ENCODE results near the gene MAP2K3.

Gene MAP2K3

DNA sequence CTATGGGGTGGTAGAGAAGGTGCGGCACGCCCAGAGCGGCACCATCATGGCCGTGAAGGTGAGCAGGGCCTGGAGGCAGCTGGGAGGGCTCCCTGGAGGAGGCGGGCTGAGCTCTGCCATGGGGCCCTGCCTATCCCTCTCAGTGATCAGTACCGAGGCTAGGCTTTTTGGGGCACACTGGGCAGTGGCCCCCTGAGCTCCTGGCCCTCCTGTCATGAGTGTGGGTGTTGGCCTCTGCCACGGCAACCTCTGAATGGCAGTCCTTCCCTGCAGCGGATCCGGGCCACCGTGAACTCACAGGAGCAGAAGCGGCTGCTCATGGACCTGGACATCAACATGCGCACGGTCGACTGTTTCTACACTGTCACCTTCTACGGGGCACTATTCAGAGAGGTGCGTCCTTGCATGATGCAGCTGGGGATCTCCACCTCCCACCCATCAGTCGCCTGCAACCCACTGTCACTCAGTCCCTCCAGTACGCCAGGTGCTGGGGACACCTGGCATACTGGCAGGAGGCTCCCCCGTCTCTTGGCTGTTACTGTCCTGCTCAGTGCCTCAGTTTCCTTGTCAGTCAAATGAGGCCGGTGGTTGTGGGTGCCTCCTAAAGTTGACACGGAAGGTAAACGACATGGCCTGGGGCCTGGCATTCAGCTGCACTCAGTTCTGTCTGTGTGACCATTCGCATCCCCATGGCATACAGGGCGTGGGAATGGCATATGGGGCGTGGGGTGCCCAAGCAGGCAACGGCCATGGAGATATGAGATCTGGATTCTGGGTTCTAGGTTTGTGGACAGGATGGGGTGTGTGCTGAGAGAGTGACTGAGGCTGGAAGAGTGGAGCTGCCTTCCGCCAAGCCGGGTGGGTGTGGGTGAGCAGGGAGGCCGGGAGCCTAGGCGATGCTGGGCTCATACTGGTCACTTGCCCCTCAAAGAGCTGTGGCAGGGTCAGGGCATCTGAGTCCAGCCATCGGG, 16.4 kb downstream of the MAP2K3 start:
- Histone ChIP-seq H3K4me2 (ENCODE audit: low read length) (peak overlapping the region; percentile 28; the same call in 1 of the 2 replicates), H3K4me1 (ENCODE audit: insufficient read depth, low read length, severe bottlenecking) (peaks cover 49% of the 10 kb centered on the region), H3K27me3 (ENCODE audit: insufficient read depth, low read length) (no peaks in the 10 kb centered on the region), H3F3A (ENCODE audit: insufficient read depth, low read length) (no peaks in the 10 kb centered on the region), H3K36me3 (ENCODE audit: insufficient read depth, low read length) (peaks cover 37% of the 10 kb centered on the region; the same call in 1 of the 2 replicates), H3K9me3 (ENCODE audit: low read length) (no peaks in the 10 kb centered on the region), H2AFZ (ENCODE audit: low read length) (no peak overlapping the region), H3K4me3 (ENCODE audit: low read depth, low read length, poor library complexity, severe bottlenecking) (no peak overlapping the region), H3K9me2 (ENCODE audit: low read depth, low read length) (no peaks in the 10 kb centered on the region), H3K79me2 (ENCODE audit: insufficient read depth, low read length) (no peaks in the 10 kb centered on the region), H4K20me1 (ENCODE audit: insufficient read depth, low read length) (no peaks in the 10 kb centered on the region), H3K9ac (ENCODE audit: low read length) (no peak overlapping the region; the same call in 1 of the 2 replicates), H3K27ac (ENCODE audit: low read depth, low read length, poor library complexity, severe bottlenecking) (peak overlapping the region; percentile 52)
- no peak for TF ChIP-seq EZH2 (IDR thresholded peaks at IDR 0.05; ENCODE audit: borderline replicate concordance, low read length)
- TF ChIP-seq, protein P1, sequence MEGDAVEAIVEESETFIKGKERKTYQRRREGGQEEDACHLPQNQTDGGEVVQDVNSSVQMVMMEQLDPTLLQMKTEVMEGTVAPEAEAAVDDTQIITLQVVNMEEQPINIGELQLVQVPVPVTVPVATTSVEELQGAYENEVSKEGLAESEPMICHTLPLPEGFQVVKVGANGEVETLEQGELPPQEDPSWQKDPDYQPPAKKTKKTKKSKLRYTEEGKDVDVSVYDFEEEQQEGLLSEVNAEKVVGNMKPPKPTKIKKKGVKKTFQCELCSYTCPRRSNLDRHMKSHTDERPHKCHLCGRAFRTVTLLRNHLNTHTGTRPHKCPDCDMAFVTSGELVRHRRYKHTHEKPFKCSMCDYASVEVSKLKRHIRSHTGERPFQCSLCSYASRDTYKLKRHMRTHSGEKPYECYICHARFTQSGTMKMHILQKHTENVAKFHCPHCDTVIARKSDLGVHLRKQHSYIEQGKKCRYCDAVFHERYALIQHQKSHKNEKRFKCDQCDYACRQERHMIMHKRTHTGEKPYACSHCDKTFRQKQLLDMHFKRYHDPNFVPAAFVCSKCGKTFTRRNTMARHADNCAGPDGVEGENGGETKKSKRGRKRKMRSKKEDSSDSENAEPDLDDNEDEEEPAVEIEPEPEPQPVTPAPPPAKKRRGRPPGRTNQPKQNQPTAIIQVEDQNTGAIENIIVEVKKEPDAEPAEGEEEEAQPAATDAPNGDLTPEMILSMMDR (IDR thresholded peaks at IDR 0.05; ENCODE audit: low read length): no peak

DNA sequence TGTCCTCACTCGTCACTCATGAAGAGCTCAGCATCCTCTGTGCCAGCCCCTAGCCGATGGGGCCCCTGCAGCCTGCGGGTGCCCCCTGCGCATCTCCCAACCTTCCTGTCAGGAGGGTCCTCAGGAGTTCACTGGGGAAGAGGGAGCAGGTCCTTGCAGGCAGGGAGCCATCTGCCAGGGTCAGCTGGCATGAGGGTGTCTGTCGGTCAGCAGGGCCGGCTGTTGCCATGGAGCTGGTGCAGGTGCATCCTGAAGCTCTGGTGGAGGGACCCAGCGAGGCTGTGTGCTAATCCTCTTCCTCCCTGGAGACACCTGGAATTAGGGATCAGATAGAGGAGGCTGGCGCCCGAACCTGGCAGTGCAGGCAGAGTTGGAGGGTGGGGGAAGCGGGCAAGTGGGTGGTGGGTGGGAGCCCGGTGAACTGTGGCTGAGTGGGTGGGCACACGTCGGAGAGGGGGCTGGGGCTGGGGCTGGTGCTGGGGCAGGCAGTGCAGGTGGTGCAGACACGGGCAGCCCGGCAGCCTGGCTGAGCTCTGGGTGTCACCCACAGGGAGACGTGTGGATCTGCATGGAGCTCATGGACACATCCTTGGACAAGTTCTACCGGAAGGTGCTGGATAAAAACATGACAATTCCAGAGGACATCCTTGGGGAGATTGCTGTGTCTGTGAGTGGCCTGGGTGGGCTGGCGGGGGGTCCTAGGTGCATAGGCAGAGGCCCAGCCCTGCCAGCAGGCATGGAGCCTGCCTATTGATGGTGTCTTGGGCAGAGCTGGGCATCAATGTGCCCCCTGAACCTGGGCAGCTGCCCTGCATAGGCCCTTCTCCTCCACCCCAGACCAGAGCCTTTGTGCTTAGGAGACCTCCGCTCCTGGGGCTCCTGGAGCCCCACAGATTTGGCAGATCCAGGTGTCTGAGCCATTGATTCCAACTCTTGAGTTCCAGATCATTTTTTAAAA, 17.4 kb downstream of the MAP2K3 start:
- Histone ChIP-seq H4K20me1 (ENCODE audit: insufficient read depth, low read length) (no peaks in the 10 kb centered on the region), H3K4me1 (ENCODE audit: insufficient read depth, low read length, severe bottlenecking) (peaks cover 39% of the 10 kb centered on the region), H3K9me2 (ENCODE audit: low read depth, low read length) (no peaks in the 10 kb centered on the region), H3K4me3 (ENCODE audit: low read depth, low read length, poor library complexity, severe bottlenecking) (no peak overlapping the region), H3F3A (ENCODE audit: insufficient read depth, low read length) (no peaks in the 10 kb centered on the region), H3K27ac (ENCODE audit: low read depth, low read length, poor library complexity, severe bottlenecking) (no peak overlapping the region), H3K9me3 (ENCODE audit: low read length) (no peaks in the 10 kb centered on the region), H2AFZ (ENCODE audit: low read length) (no peak overlapping the region), H3K79me2 (ENCODE audit: insufficient read depth, low read length) (no peaks in the 10 kb centered on the region), H3K9ac (ENCODE audit: low read length) (no peak overlapping the region), H3K4me2 (ENCODE audit: low read length) (no peak overlapping the region), H3K36me3 (ENCODE audit: insufficient read depth, low read length) (peaks cover 37% of the 10 kb centered on the region), H3K27me3 (ENCODE audit: insufficient read depth, low read length) (no peaks in the 10 kb centered on the region)
- TF ChIP-seq EZH2 (IDR thresholded peaks at IDR 0.05; ENCODE audit: borderline replicate concordance, low read length): no peak
- TF ChIP-seq, protein P1 (IDR thresholded peaks at IDR 0.05; ENCODE audit: low read length): no peak

GRCh38 chr17:21302711-21303425, 18.4 kb downstream of the MAP2K3 start:
- TF ChIP-seq, protein P1 (IDR thresholded peaks at IDR 0.05; ENCODE audit: low read length): no peak
- TF ChIP-seq EZH2 (IDR thresholded peaks at IDR 0.05; ENCODE audit: borderline replicate concordance, low read length): no peak
- H3K27me3 ChIP-seq (ENCODE audit: insufficient read depth, low read length): no peaks in the 10 kb centered on the region
- H2AFZ ChIP-seq (ENCODE audit: low read length): no peak overlapping the region
- H3K4me2 ChIP-seq (ENCODE audit: low read length): no peak overlapping the region
- H3K27ac ChIP-seq (ENCODE audit: low read depth, low read length, poor library complexity, severe bottlenecking): no peak overlapping the region
- H3K9ac ChIP-seq (ENCODE audit: low read length): no peak overlapping the region
- H3K9me3 ChIP-seq (ENCODE audit: low read length): no peaks in the 10 kb centered on the region
- peaks cover 29% of the 10 kb centered on the region for H3K4me1 ChIP-seq (ENCODE audit: insufficient read depth, low read length, severe bottlenecking)
- H3K36me3 ChIP-seq (ENCODE audit: insufficient read depth, low read length): peaks cover 37% of the 10 kb centered on the region
- H4K20me1 ChIP-seq (ENCODE audit: insufficient read depth, low read length): no peaks in the 10 kb centered on the region
- no peaks in the 10 kb centered on the region for H3F3A ChIP-seq (ENCODE audit: insufficient read depth, low read length)
- H3K9me2 ChIP-seq (ENCODE audit: low read depth, low read length): no peaks in the 10 kb centered on the region
- no peaks in the 10 kb centered on the region for H3K79me2 ChIP-seq (ENCODE audit: insufficient read depth, low read length)
- H3K4me3 ChIP-seq (ENCODE audit: low read depth, low read length, poor library complexity, severe bottlenecking): no peak overlapping the region

Measured in OCI-LY1 (cell line).